ENCODE measurements around the gene AHDC1.

GRCh38 chr1:27601771-27602461, 2.0 kb downstream of the AHDC1 start:
- TF ChIP-seq CTCF (IDR thresholded peaks at IDR 0.05) (no peak), POLR2A (IDR thresholded peaks at IDR 0.05) (no peak)
